Natural killer cell (primary cell): Measurements from ENCODE around the gene RTL5. TPM values are rescaled to one million over a fixed set of nuclear protein-coding genes. Genes with fewer than 3 reads are reported as not detected.

Experiments used
- ATAC-seq, 3 donors: fragments of 150-1000 bp in 2 of 3; fragments of 200-7000 bp in 1 of 3; cut with Tn5 transposase; 1 replicate in 1 of 3; 2 replicates in 2 of 3; pipeline ENCODE4 v1.10.0; 2021; ENCODE audit warnings: mild to moderate bottlenecking in 2 of 3, moderate library complexity in 2 of 3
- DNase-seq, 2 donors: peaks; one replicate each; pipeline versions ENCODE4 v3.0.0 to v3.0.0-alpha.2; 2013 to 2021; ENCODE audit warnings: mixed read lengths in 1 of 2
- H3K27ac ChIP-seq: one replicate; pipeline ENCODE4 v1.5.1; 2013; ENCODE audit warnings: mild to moderate bottlenecking, low read length
- H3K27me3 ChIP-seq: one replicate; pipeline ENCODE4 v1.6.1; 2013; ENCODE audit warnings: low read length; ENCODE audit not compliant: control insufficient read depth, insufficient read depth
- H3K36me3 ChIP-seq: one replicate; pipeline ENCODE4 v1.6.1; 2013; ENCODE audit warnings: low read length; ENCODE audit not compliant: control insufficient read depth, insufficient read depth
- H3K4me1 ChIP-seq: one replicate; pipeline ENCODE4 v1.6.1; 2013; ENCODE audit warnings: low read length; ENCODE audit not compliant: control insufficient read depth, insufficient read depth
- H3K4me3 ChIP-seq: one replicate; pipeline ENCODE4 v1.5.1; 2013; ENCODE audit warnings: low read length
- H3K9me3 ChIP-seq: one replicate; pipeline ENCODE4 v1.6.1; 2013; ENCODE audit warnings: low read length; ENCODE audit not compliant: control insufficient read depth, insufficient read depth
- H3K27ac Mint-ChIP-seq, 2 donors: one replicate each; pipeline ENCODE4 v1.8.0; 2022; ENCODE audit warnings: mild to moderate bottlenecking in 2 of 2, mixed read lengths in 2 of 2, moderate library complexity in 1 of 2
- H3K27me3 Mint-ChIP-seq, 2 donors: one replicate each; pipeline ENCODE4 v1.8.0; 2022; ENCODE audit warnings: low read depth in 2 of 2, mixed read lengths in 2 of 2
- H3K36me3 Mint-ChIP-seq: one replicate; pipeline ENCODE4 v1.8.0; 2022; ENCODE audit warnings: mixed read lengths
- H3K4me1 Mint-ChIP-seq, 2 donors: one replicate each; pipeline ENCODE4 v1.8.0; 2022; ENCODE audit warnings: mixed read lengths in 2 of 2
- H3K4me3 Mint-ChIP-seq: one replicate; pipeline ENCODE4 v1.8.0; 2022; ENCODE audit warnings: mild to moderate bottlenecking, moderate library complexity, mixed read lengths
- H3K9me3 Mint-ChIP-seq, 2 donors: one replicate each; pipeline ENCODE4 v1.8.0; 2022; ENCODE audit warnings: mixed read lengths in 2 of 2
- WGBS: methylation state at CpG from one replicate; pipeline ENCODE4 v1.1.7; 2013; ENCODE audit warnings: missing lambda C conversion rate; ENCODE audit not compliant: insufficient coverage; 5-methylcytosine and 5-hydroxymethylcytosine counted together
- intact Hi-C: fragments of 100-400 bp; cut with micrococcal nuclease; formaldehyde crosslinking; loops from one replicate; pipeline ENCODE4 v1.14.2; 2022
- total RNA-seq, 4 donors: library from RNA; stranded (reverse); fragments of 120-200 nt in 1 of 4; gene quantifications; one replicate each; pipeline versions ENCODE4 v1.2.3 to v1.2.4, GENCODE V29; 2013 to 2022
- TF ChIP-seq, protein P1 (sequence below): fragments of 200-600 bp; IDR thresholded peaks from one replicate; pipeline ENCODE4 v1.8.0; 2022; ENCODE audit warnings: antibody characterized with exemption

The RTL5 gene
- total RNA-seq, 3 donors from 2014 or later (not counting 1 experiment from before 2014, with no cell fraction given) = 1.3 to 1.8 (median 1.7) TPM

DNA sequence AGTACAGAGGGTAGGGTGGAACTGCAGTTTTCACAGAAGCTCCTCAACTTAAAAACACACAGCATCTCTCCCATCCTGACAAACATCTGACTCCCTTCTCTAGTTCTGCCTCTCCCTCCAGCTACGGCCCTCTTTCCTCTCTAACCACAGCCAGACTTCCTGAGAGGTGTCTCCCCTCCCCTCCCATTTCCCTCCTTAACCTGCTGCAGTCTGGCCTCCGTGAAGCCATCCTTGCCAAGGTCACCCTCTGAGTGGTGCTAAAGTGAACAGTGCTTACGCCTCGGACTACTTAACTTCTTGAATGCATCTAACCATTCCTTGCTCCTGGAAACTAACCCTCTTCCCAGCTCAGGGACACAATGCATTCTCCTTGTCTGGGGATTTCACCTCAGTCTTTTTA is 53.3 kb downstream of the RTL5 start:
- ATAC-seq (no peak), DNase-seq (no peak)
- Histone ChIP-seq H3K4me1 (peaks cover 12% of the 10 kb centered on the region), H3K9me3 (no peaks in the 10 kb centered on the region), H3K27ac (no peak overlapping the region), H3K27me3 (no peaks in the 10 kb centered on the region), H3K36me3 (no peaks in the 10 kb centered on the region), H3K4me3 (no peak overlapping the region)
- WGBS = 32% methylated on average over 4 of the region's 4 CpGs
- Mint-ChIP-seq H3K9me3 (no peaks in the 10 kb centered on the region), H3K27ac (no peak overlapping the region), H3K4me1 (peaks cover 12 to 15% of the 10 kb centered on the region in 2 donors), H3K36me3 (no peaks in the 10 kb centered on the region), H3K4me3 (no peak overlapping the region), H3K27me3 (peaks cover 10 to 41% of the 10 kb centered on the region in 2 donors)
- intact Hi-C loops = no loop called here
- TF ChIP-seq, protein P1, sequence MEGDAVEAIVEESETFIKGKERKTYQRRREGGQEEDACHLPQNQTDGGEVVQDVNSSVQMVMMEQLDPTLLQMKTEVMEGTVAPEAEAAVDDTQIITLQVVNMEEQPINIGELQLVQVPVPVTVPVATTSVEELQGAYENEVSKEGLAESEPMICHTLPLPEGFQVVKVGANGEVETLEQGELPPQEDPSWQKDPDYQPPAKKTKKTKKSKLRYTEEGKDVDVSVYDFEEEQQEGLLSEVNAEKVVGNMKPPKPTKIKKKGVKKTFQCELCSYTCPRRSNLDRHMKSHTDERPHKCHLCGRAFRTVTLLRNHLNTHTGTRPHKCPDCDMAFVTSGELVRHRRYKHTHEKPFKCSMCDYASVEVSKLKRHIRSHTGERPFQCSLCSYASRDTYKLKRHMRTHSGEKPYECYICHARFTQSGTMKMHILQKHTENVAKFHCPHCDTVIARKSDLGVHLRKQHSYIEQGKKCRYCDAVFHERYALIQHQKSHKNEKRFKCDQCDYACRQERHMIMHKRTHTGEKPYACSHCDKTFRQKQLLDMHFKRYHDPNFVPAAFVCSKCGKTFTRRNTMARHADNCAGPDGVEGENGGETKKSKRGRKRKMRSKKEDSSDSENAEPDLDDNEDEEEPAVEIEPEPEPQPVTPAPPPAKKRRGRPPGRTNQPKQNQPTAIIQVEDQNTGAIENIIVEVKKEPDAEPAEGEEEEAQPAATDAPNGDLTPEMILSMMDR = no peak

Other genes starting within 250 kb of the RTL5 start
- gene NHSL2, start 221.1 kb downstream of the RTL5 start, total RNA-seq = 10 to 100 TPM; 15.0 to 32.5 (median 30.8) TPM
- 1 to 10 TPM; 5.6 to 6.2 (median 5.9) TPM for gene PIN4, start 49.8 kb upstream of the RTL5 start, total RNA-seq
- gene ERCC6L, start 107.1 kb upstream of the RTL5 start, total RNA-seq = under 1 TPM; 0.13 to 0.54 (median 0.28) TPM
- 100 to 1,000 TPM; 611 to 754 (median 650) TPM for gene RPS4X, start 145.3 kb upstream of the RTL5 start, total RNA-seq
- gene CITED1, start 174.0 kb upstream of the RTL5 start, total RNA-seq = under 1 TPM in 1 of 3 donors, not detected in 2; 0.49 TPM